DMS114 treated with DMSO at 0.1 percent for 48 hours (cell line): Measurements from ENCODE around the gene PGLYRP3.

Source experiments
- DNase-seq: peaks from one replicate; lab custom pipeline; 2025; ENCODE audit not compliant: unreplicated experiment; lab: John Stamatoyannopoulos, UW

The PGLYRP3 gene

DNA sequence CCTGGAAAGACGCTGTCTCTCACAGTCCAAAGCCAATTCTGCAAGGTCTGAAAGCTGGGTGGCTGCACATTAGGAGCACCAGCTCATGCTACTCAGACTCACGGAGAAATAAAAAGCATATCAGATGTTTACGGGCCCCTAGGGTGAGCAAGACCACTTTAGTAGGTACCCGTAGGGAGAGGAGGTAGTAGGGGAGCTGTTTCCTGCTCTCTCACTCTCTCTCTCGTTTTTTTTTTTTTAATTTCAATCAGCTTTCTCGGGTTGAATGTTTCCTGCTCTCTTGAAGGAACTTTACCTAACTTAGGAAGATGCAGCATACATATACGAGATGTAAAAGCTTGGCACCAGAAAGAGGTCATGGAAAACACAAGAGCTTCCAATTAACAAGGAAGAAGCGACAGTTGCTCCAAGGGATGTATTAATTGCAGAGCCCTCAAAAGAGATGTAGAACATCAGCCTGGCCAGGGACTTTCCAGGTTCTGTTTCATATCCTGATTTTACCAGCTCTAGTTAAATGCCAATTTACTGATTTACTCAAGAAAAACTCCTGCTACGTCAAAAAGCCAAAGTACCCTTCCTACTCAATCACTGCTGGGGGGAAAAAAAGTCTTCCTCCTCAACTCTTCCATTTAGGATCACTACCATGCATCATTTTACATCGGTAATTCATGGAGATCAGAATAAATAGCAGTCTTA lies 50.1 kb downstream of the PGLYRP3 start:
- DNase-seq: no peak

GRCh38 chr1:153262070-153262366 lies 50.7 kb downstream of the PGLYRP3 start:
- DNase-seq: no peak

DNA sequence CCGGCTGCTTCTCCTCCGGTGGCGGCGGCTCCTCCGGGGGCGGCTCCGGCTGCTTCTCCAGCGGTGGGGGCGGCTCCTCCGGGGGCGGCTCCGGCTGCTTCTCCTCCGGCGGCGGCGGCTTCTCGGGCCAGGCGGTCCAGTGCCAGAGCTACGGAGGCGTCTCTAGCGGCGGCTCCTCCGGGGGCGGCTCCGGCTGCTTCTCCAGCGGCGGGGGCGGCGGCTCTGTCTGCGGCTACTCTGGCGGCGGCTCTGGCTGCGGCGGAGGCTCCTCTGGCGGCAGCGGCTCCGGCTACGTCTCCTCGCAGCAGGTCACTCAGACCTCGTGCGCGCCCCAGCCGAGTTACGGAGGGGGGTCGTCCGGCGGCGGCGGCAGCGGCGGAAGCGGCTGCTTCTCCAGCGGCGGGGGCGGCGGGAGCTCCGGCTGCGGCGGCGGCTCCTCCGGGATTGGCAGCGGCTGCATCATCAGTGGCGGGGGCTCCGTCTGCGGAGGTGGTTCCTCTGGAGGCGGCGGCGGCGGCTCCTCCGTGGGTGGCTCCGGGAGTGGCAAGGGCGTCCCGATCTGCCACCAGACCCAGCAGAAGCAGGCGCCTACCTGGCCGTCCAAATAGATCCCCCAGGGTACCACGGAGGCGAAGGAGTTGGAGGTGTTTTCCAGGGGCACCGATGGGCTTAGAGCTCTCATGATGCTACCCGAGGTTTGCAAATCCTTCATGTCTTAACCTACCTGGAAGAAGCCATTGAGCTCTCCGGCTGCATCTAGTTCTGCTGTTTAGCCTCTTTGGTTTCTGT lies 51.3 kb downstream of the PGLYRP3 start:
- no peak for DNase-seq

GRCh38 chr1:153260585-153261280 lies 52.0 kb downstream of the PGLYRP3 start:
- DNase-seq: no peak

DNA sequence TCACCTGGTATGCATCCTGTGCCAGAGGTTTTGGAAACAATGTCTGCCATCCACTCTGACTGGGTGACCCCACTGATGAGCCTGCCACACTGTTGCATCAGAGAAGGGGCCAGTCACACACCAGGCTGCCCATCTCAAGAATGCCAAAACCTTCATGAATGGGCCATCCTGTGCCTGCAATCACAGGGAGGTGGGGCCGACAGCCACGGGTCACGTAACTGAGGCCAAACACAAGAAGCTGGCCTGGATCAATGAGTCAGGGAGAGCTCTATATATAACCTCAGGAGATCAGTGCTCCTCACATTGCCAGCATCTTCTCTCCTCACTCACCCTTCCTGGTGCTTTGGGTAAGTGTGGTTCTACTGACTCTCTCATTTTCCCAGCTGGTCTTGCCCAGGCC lies 53.4 kb downstream of the PGLYRP3 start, which contains the start of gene LORICRIN:
Gene LORICRIN (plus strand): TSS at position 301 of the 400 bp plus-strand sequence. CDS start 1,263 bp downstream, outside the sequence.
- no peak for DNase-seq

- no peak for DNase-seq
Measured at GRCh38 chr1:153253693-153254092, 59.1 kb downstream of the PGLYRP3 start.

- DNase-seq: no peak
Measured at GRCh38 chr1:153253076-153253475, 59.7 kb downstream of the PGLYRP3 start.

- no peak for DNase-seq
Measured at GRCh38 chr1:153251988-153252387, 60.8 kb downstream of the PGLYRP3 start.

- DNase-seq: no peak
Measured at GRCh38 chr1:153251562-153251961, 61.2 kb downstream of the PGLYRP3 start.

- no peak for DNase-seq
Measured at GRCh38 chr1:153251087-153251486, 61.7 kb downstream of the PGLYRP3 start.

DNA sequence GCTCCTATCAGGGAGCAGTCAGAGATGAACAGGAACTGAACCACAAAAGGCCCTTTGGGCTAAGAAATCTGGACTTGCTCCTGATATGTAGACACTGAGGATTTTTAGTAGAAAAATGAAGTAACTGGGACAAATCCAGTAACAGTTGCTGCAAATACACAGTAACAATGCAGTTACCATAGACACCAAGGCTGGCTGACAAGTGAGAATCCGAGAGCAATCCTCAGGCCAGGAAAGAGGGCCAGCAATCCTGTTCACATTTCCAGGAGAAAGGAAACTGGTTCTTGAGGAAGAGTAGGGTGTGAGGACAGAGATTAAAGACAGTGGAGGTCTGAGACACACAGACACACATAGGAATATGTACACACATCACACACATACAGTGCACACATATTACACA lies 62.6 kb downstream of the PGLYRP3 start:
- no peak for DNase-seq

- DNase-seq: no peak
Measured at GRCh38 chr1:153248176-153248879, 64.4 kb downstream of the PGLYRP3 start.
